GM19035 (cell line): ENCODE measurements around the gene NFX1.
"Not testable (repeated sequence)": the region's sequence is repeated elsewhere in the genome, so short reads cannot be mapped to it uniquely, and the experiment has no call there.

ENCODE experiments used
- ATAC-seq: cut with Tn5 transposase; IDR thresholded peaks from one replicate; pipeline ENCODE4 v1.9.1; 2021; ENCODE audit not compliant: unreplicated experiment

NFX1 gene

DNA sequence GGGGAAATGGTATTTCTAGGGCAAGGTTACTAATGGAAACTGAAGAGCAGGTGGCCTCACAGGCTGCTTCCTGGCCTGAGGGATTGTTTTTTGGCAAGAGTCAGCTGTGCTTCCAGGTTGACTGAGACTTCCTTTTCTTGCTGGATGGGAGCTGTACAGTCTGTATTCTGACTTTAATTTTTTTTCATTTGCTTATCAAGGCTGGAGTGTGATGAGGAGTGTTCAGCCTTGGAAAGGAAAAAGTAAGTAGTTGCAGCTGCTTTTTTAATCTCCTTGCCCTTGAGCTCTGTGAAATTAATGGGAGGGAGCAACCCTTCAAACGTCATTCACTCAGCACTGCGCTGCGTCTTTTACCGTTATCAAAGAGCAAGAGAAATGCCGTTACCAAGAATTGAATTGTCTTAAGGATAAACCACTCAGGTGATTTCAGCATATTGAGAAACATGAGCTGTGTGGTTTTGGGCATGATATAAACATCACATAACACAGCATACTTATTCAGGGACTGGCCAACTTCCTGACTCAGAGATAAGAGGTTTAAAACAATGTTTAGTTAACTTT, 64.4 kb downstream of the NFX1 start:
- no peak for ATAC-seq

DNA sequence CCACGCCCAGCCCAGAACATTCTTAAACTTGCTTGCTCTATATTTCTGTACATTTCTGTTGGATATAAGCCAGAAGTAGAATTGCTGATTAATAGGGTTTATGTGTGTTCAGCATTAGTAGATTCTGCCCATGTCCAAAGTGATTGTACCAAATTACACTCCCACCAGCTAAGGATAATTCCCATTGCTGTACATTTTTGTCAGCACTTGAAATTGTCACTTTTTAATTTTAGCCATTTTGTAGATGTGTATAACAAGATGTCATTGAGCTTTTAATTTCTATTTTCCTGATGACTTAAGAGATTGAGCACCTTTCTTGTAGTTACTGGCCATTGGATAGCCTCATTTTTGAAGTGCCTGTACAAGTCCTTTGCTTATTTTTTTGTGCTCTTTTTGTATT, 65.6 kb downstream of the NFX1 start:
- ATAC-seq, result no peak

- not testable (repeated sequence) for ATAC-seq
Observed at GRCh38 chr9:33358641-33359040, 68.3 kb downstream of the NFX1 start.

DNA sequence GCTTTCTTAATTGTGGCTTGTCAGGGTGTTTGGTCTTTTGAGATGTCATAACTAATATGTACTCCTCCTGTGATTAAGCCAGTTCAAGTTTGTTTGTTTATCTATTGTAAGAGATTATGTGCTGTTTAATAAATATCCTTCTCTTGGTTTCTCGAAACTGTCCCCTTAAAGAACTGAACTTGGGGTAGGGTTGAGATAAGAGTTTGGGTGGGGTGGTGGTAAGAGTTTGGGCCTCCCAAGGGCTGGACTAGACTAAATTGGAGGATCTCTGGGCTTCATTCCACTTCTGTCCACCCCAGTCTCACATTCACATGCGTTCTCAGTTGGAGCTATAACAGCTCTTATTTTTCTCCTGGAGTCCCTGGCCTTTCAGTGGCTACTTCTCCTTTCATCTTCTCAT, 73.8 kb downstream of the NFX1 start:
- ATAC-seq, result no peak

- not testable (repeated sequence) for ATAC-seq
Observed at GRCh38 chr9:33364814-33365213, 74.5 kb downstream of the NFX1 start.

GRCh38 chr9:33366979-33367480, 76.7 kb downstream of the NFX1 start:
- ATAC-seq, result no peak

- no peak for ATAC-seq
Observed at GRCh38 chr9:33372900-33373299, 82.6 kb downstream of the NFX1 start.

- ATAC-seq, result no peak
Observed at GRCh38 chr9:33374190-33374589, 83.9 kb downstream of the NFX1 start.

DNA sequence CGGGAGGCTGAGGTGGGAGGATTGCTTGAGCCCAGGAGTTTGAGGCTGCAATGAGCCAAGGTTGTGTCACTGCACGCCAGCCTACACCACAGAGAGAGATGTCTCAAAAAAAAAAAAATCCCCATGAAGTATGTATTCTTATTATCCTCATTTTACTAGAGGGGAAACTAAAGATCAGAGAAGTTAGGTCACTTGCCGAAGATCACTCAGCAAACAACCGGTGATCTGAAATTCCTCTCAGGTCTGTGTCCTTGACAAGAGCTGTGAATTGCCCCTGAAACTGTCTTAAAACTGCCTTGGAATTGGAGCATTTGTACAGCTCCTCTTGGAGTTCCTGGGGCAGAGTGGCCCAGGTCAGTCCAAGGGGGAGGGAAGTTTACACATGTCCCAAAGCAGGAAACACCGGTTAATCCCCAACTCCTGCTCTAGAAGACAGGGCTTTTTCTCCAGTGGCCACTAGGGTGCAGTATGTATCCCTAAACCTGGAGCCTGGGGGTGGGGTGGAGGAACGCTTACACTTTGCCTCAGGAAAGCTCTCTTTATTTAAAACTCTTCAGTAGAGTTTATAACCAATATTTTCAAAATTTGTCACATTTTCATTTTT, 84.4 kb downstream of the NFX1 start:
- ATAC-seq, result no peak

DNA sequence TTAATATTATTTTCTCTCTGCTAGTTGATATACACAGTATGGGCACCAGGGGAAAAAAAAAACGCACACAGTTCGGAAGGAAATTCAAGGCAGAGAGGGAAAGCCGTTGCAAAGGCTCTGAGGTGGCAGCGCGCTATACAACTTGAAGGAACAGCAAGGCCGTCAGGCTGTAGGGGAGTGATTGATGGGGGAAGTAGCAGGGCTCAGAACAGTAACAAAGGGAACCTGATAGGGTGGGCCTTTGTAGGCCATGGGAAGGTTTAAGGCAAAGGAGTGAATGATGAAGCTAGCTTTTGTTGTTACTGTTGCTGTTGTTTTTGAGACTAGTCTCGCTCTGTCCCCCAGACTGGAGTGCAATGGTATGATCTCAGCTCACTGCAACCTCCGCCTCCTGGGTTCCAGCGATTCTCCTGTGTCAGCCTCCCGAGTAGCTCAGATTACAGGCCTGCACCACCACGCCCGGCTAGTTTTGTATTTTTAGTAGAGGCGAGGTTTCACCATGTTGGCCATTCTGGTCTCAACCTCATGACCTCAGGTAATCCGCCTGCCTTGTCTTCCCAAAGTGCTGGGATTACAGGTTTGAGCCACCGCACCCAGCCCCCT, 85.0 kb downstream of the NFX1 start:
- no peak for ATAC-seq

GRCh38 chr9:33375841-33376321, 85.6 kb downstream of the NFX1 start:
- no peak for ATAC-seq

DNA sequence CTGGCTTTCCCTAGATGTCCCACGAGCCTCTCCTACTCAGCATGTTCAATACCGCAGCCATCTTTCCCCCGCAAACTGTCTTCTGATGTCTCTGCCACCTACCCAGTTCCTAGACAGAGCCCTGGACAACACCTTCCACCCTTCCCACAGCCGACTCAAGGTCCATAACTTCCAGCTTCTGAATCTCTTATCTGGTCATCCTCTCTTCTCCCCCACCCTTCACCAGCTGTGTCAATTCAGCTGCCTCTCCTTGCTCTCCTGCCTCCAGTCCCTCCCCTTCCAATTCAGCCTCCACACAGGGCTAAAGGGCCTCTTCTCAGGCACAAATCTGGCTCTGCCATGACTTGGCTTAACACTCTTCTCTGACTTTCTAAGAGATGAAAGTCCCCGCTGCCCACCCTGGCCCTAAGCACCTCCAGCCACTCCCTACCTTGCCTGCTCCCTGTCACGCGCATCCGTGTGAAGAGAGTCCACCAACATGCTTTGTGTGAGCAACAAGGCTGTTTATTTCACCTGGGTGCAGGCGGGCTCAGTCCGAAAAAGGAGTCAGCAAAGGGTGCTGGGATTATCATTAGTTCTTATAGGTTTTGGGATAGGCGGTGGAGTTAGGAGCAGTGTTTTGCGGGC, 86.9 kb downstream of the NFX1 start:
- no peak for ATAC-seq

GRCh38 chr9:33378121-33378795, 87.9 kb downstream of the NFX1 start:
- no peak for ATAC-seq

- no peak for ATAC-seq
Observed at GRCh38 chr9:33379666-33380389, 89.5 kb downstream of the NFX1 start.

DNA sequence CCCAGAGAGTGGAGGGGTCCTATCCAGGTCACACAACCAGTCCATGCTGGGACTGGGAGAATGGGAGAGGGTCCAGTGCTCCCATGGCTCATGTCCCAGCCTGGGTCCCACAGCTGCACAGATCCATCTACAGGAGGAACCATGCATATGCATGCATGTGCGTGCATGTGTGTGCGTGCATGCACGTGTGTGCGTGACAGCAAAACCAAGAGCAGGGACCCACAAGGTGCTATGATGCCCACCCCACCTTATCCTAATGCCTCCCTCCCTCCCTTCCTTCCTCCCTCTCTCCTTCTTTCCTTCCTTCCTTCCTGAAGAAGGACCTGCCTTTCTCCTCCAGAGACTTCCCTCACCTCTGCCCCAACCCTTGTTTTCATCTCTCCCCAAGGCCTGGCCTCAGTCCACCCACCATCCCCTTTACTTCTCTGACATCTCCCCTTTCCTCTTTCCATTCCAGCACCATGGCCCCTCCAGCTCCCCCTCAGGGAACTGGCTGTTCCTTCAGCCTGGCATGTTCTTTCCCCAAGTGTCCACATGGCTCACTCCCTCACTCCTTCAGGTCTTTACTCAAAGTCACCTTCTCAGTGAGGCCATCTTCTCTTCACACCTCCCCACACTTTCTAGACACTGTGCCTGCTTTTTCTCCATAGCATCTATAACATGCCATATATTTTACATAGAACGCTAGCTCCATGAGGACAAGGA, 90.2 kb downstream of the NFX1 start:
- ATAC-seq, result no peak

GRCh38 chr9:33381231-33381791, 91.0 kb downstream of the NFX1 start:
- ATAC-seq, result no peak

DNA sequence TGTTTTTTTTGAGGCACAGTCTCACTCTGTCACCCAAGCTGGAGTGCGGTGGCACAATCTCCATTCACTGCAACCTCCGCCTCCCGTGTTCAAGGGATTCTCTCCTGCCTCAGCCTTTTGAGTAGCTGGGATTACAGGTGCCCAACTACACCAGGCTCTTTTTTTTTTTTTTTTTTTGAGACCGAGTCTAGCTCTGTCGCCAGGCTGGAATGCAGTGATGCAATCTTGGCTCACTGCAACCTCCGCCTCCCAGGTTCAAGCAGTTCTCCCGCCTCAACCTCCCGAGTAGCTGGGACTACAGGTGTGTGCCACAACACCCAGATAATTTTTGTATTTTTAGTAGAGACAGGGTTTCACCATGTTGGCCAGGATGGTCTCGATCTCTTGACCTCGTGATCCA, 92.1 kb downstream of the NFX1 start:
- ATAC-seq, result not testable (repeated sequence)

DNA sequence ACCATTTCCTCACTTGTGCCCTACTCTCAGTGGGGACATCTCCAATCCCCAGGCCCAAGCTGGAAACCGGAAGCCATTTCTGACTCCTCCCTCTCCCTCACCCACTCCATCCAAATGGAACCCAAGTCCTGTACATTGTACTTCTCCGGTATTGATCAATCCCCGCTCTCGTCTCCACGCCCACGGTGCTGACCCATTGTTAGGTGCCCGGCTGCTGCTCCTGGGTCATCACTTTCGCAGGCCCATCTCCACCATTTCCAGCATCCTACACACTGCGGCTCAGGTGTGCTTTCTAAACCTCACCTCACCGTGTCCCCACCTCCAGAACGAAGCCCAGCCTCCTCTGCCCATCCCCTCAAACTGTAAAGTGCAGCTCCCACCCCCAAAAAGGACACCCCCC, 93.1 kb downstream of the NFX1 start:
- not testable (repeated sequence) for ATAC-seq

DNA sequence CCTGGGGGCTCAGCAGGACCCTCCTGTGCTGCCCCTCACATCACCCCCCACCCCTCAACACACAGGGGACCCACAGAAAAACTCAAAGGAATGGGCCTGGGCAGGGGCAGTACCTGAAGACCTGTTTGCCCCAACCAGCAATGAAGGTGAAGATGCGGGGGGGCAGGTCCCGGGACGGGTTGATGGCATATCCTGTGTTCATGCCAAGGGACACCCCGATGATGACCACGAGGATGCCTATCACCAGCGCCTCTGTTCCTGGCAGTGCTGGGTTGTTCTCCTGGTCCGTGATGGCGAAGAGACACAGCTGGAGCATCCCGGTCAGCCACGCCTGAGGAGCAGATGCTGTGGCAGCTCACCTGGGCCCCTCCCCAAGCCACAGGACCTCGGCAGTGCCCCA, 95.2 kb downstream of the NFX1 start:
- ATAC-seq, result not testable (repeated sequence)
